ENCODE measurements around the gene SSR4.

DNA sequence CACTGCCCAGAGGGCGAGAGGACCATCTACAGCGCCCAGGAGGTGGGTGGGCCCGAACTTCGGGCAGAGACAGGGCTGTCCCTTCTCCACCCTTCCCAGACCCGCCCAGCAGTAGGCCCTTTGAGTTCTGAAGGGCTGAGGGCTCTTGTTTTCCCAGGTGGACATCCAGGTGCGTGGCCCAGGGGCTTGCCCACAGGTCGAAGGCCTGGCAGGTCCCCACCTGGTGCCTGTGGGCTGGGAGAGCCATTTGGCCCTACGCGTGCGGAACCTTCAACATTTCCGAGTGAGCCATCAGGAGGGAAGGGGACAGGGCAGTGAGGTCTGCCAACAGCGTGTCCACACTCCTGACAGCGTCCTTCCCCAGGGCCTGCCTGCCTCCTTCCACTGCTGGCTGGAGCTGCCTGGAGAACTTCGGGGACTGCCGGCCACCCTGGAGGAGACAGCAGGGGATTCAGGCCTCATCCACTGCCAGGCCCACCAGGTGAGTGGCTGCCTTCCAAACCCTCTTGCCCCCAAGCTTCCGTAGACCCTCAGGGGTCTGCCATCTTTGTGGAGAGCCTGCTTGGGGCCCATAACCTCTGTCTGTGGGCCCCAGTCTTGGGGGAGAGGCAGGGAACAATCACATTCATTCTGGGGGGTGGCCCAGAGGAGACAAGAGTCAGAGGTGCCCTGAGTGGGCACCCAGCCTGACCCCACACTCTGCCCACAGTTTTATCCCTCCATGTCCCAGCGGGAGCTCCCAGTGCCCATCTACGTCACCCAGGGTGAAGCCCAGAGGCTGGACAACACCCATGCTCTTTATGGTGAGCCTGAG is 23.7 kb upstream of the SSR4 start:
- no peak for TF ChIP-seq EZH2phosphoT487 (IDR thresholded peaks at IDR 0.05; ENCODE audit: low read length)
- TF ChIP-seq, protein P1, sequence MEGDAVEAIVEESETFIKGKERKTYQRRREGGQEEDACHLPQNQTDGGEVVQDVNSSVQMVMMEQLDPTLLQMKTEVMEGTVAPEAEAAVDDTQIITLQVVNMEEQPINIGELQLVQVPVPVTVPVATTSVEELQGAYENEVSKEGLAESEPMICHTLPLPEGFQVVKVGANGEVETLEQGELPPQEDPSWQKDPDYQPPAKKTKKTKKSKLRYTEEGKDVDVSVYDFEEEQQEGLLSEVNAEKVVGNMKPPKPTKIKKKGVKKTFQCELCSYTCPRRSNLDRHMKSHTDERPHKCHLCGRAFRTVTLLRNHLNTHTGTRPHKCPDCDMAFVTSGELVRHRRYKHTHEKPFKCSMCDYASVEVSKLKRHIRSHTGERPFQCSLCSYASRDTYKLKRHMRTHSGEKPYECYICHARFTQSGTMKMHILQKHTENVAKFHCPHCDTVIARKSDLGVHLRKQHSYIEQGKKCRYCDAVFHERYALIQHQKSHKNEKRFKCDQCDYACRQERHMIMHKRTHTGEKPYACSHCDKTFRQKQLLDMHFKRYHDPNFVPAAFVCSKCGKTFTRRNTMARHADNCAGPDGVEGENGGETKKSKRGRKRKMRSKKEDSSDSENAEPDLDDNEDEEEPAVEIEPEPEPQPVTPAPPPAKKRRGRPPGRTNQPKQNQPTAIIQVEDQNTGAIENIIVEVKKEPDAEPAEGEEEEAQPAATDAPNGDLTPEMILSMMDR (IDR thresholded peaks at IDR 0.05; ENCODE audit: low read length), result no peak
